ENCODE measurements around the gene PALLD.

The PALLD gene

GRCh38 chr4:168592676-168593075, 95.8 kb downstream of the PALLD start:
- DNase-seq (ENCODE audit: low read depth in 2 of 2): no peak

GRCh38 chr4:168593399-168593798, 96.5 kb downstream of the PALLD start:
- DNase-seq (ENCODE audit: low read depth in 2 of 2): no peak

- no peak for DNase-seq (ENCODE audit: low read depth in 2 of 2)
These were observed 97.3 kb downstream of the PALLD start for GRCh38 chr4:168594121-168594520.

- no peak for DNase-seq (ENCODE audit: low read depth in 2 of 2)
These were observed 101.3 kb downstream of the PALLD start for GRCh38 chr4:168598191-168598590.

- DNase-seq (ENCODE audit: low read depth in 2 of 2): no peak
These were observed 104.1 kb downstream of the PALLD start for GRCh38 chr4:168600796-168601583.

GRCh38 chr4:168601899-168602298, 105.0 kb downstream of the PALLD start:
- no peak for DNase-seq (ENCODE audit: low read depth in 2 of 2)

- DNase-seq (ENCODE audit: low read depth in 2 of 2): no peak
These were observed 107.9 kb downstream of the PALLD start for GRCh38 chr4:168604496-168605373.

- no peak for DNase-seq (ENCODE audit: low read depth in 2 of 2)
These were observed 108.6 kb downstream of the PALLD start for GRCh38 chr4:168605411-168605810.

GRCh38 chr4:168607215-168607614, 110.4 kb downstream of the PALLD start:
- no peak for DNase-seq (ENCODE audit: low read depth in 2 of 2)

- no peak for DNase-seq (ENCODE audit: low read depth in 2 of 2)
These were observed 111.9 kb downstream of the PALLD start for GRCh38 chr4:168608771-168609170.

GRCh38 chr4:168609369-168609768, 112.5 kb downstream of the PALLD start:
- no peak for DNase-seq (ENCODE audit: low read depth in 2 of 2)

GRCh38 chr4:168610911-168611530, 114.2 kb downstream of the PALLD start:
- no peak for DNase-seq (ENCODE audit: low read depth in 2 of 2)

- DNase-seq (ENCODE audit: low read depth in 2 of 2): no peak
These were observed 115.7 kb downstream of the PALLD start for GRCh38 chr4:168612450-168613135.

GRCh38 chr4:168613869-168614268, 117.0 kb downstream of the PALLD start:
- no peak for DNase-seq (ENCODE audit: low read depth in 2 of 2)

GRCh38 chr4:168614281-168615057, 117.6 kb downstream of the PALLD start:
- DNase-seq (ENCODE audit: low read depth in 2 of 2): no peak

GRCh38 chr4:168615294-168616065, 118.6 kb downstream of the PALLD start:
- no peak for DNase-seq (ENCODE audit: low read depth in 2 of 2)

- DNase-seq (ENCODE audit: low read depth in 2 of 2): no peak
These were observed 121.9 kb downstream of the PALLD start for GRCh38 chr4:168618577-168619265.

- no peak for DNase-seq (ENCODE audit: low read depth in 2 of 2)
These were observed 122.4 kb downstream of the PALLD start for GRCh38 chr4:168619266-168619631.

- DNase-seq (ENCODE audit: low read depth in 2 of 2): no peak
These were observed 125.1 kb downstream of the PALLD start for GRCh38 chr4:168621806-168622589.

Data from stimulated activated CD4-positive, alpha-beta T cell treated with anti-CD3 and anti-CD28 coated beads, Interleukin-12 subunit alpha, Interleukin-12 subunit beta, amount 100 ng/mL, for 24 hours (primary cell).